ENCODE data around the gene CTU1.
A peak's percentile ranks its signal among the peaks of the same experiment; 100 is the strongest.

The CTU1 gene

GRCh38 chr19:51071095-51071405 lies 37.2 kb downstream of the CTU1 start:
- H3K27ac ChIP-seq, result peak overlapping the region; percentile 75
- no peak for TF ChIP-seq ZFX (IDR thresholded peaks at IDR 0.05)
- no peak for TF ChIP-seq CTCF (conservative IDR thresholded peaks at IDR 0.05)

- TF ChIP-seq ZFX (IDR thresholded peaks at IDR 0.05) (no peak), CTCF (conservative IDR thresholded peaks at IDR 0.05) (no peak)
Measured at GRCh38 chr19:51070334-51071094, 37.7 kb downstream of the CTU1 start.

GRCh38 chr19:51066393-51067186 lies 41.6 kb downstream of the CTU1 start:
- TF ChIP-seq ZFX (IDR thresholded peaks at IDR 0.05) (no peak), CTCF (conservative IDR thresholded peaks at IDR 0.05) (no peak)
- peak overlapping the region; percentile 30 for H3K27ac ChIP-seq

More at GRCh38 chr19:51070334-51071094, 37.7 kb downstream of the CTU1 start:
- H3K27ac ChIP-seq, result peak overlapping the region; percentile 75

GRCh38 chr19:51065221-51065960 lies 42.8 kb downstream of the CTU1 start:
- peak overlapping the region; percentile 30 for H3K27ac ChIP-seq
- TF ChIP-seq ZFX (IDR thresholded peaks at IDR 0.05) (no peak), CTCF (conservative IDR thresholded peaks at IDR 0.05) (no peak)

- TF ChIP-seq CTCF (conservative IDR thresholded peaks at IDR 0.05), result no peak
- no peak for TF ChIP-seq ZFX (IDR thresholded peaks at IDR 0.05)
- peak within 1 kb of the TSS; percentile 30 for H3K27ac ChIP-seq
Measured at GRCh38 chr19:51064534-51065220, 43.5 kb downstream of the CTU1 start, which contains the start of gene KLK13. TSS of gene KLK13 (minus strand) at chr19:51065092. CDS start at chr19:51065067, 25 bp downstream.

GRCh38 chr19:51063664-51064063 lies 44.5 kb downstream of the CTU1 start:
- no peak overlapping the region for H3K27ac ChIP-seq
- TF ChIP-seq ZFX (IDR thresholded peaks at IDR 0.05) (no peak), CTCF (conservative IDR thresholded peaks at IDR 0.05) (no peak)
